T-helper 2 cell treated with Interferon-gamma antibody and Interleukin-4, amounts not matched to agents 5 μg/mL and 100 μg/mL, for 36 hours (primary cell): ENCODE measurements around the gene HVCN1.

Experiments used
- DNase-seq: peaks from one replicate; pipeline ENCODE4 v3.0.0; 2021; ENCODE audit warnings: low spot score
- H3K27ac Mint-ChIP-seq: one replicate; pipeline ENCODE4 v1.8.0; 2021; ENCODE audit warnings: mild to moderate bottlenecking, mixed read lengths
- H3K27me3 Mint-ChIP-seq: one replicate; pipeline ENCODE4 v1.8.0; 2021; ENCODE audit warnings: low read depth, mixed read lengths
- H3K36me3 Mint-ChIP-seq: one replicate; pipeline ENCODE4 v1.8.0; 2021; ENCODE audit warnings: low read depth, mixed read lengths
- H3K4me1 Mint-ChIP-seq: one replicate; pipeline ENCODE4 v1.8.0; 2021; ENCODE audit warnings: low read depth, mixed read lengths
- H3K4me3 Mint-ChIP-seq: one replicate; pipeline ENCODE4 v1.8.0; 2022; ENCODE audit warnings: mild to moderate bottlenecking, moderate library complexity, mixed read lengths
- H3K9me3 Mint-ChIP-seq: one replicate; pipeline ENCODE4 v1.8.0; 2021; ENCODE audit warnings: mixed read lengths

Gene HVCN1

GRCh38 chr12:110718222-110718908, 29.4 kb upstream of the HVCN1 start:
- no peak for DNase-seq
- no peak overlapping the region for H3K27ac Mint-ChIP-seq
- peaks cover 9% of the 10 kb centered on the region for H3K4me1 Mint-ChIP-seq
- H3K27me3 Mint-ChIP-seq: no peaks in the 10 kb centered on the region
- no peaks in the 10 kb centered on the region for H3K9me3 Mint-ChIP-seq
- peaks cover 54% of the 10 kb centered on the region for H3K36me3 Mint-ChIP-seq
- H3K4me3 Mint-ChIP-seq: no peak overlapping the region

- no peak for DNase-seq
- Mint-ChIP-seq H3K27ac (no peak overlapping the region), H3K27me3 (no peaks in the 10 kb centered on the region), H3K4me3 (no peak overlapping the region), H3K36me3 (peaks cover 49% of the 10 kb centered on the region), H3K9me3 (no peaks in the 10 kb centered on the region), H3K4me1 (peaks cover 9% of the 10 kb centered on the region)
These were observed 28.1 kb upstream of the HVCN1 start for GRCh38 chr12:110717037-110717436.

DNA sequence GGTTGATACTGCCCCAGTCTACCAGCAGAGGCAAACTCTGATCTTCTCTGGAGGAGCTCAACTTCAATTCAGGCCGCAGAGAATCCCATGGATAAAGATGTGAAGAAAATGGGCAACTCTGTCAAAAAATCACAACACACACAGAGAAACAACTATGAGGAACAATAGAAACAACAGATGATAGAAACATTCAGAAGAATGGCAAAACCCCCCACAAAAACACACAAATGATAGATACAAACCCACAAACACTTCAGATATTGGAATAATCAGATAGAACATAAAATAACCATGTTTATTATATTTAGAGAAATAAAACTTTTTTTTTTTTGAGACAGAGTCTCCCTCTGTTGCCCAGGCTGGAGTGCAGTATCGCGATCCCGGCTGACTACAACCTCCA, 20.0 kb upstream of the HVCN1 start:
- Mint-ChIP-seq H3K4me3 (no peak overlapping the region), H3K27me3 (no peaks in the 10 kb centered on the region), H3K4me1 (peaks cover 10% of the 10 kb centered on the region), H3K9me3 (no peaks in the 10 kb centered on the region), H3K27ac (no peak overlapping the region), H3K36me3 (peaks cover 4% of the 10 kb centered on the region)
- no peak for DNase-seq

GRCh38 chr12:110705309-110705708, 16.4 kb upstream of the HVCN1 start:
- Mint-ChIP-seq H3K4me1 (peaks cover 10% of the 10 kb centered on the region), H3K27me3 (no peaks in the 10 kb centered on the region), H3K9me3 (no peaks in the 10 kb centered on the region), H3K4me3 (no peak overlapping the region), H3K27ac (no peak overlapping the region), H3K36me3 (peaks cover 4% of the 10 kb centered on the region)
- DNase-seq: no peak

DNA sequence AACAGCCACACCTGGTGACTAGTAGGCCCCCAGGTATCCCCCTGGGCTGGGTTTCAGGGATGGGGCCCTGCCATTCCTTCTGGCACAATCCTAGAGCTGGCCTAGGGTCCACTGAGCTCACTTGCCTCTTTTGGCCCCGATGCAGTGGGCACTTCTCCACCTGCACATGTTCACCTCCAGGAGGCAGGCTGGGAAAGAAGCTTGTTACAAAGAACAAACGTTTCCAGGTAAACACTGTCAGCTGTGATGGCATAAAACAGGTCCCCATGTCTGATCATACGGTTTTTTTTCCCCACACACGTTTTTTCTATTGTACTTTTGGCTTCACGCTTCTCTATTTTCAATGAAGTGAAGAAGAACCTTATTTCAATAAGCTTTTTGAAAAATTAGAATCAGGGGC, 15.8 kb upstream of the HVCN1 start:
- Mint-ChIP-seq H3K4me3 (no peak overlapping the region), H3K36me3 (peaks cover 2% of the 10 kb centered on the region), H3K9me3 (no peaks in the 10 kb centered on the region), H3K27me3 (no peaks in the 10 kb centered on the region), H3K27ac (no peak overlapping the region), H3K4me1 (peaks cover 10% of the 10 kb centered on the region)
- no peak for DNase-seq

- Mint-ChIP-seq H3K4me1 (peaks cover 10% of the 10 kb centered on the region), H3K36me3 (peaks cover 2% of the 10 kb centered on the region), H3K9me3 (no peaks in the 10 kb centered on the region), H3K27ac (no peak overlapping the region), H3K4me3 (no peak overlapping the region), H3K27me3 (no peaks in the 10 kb centered on the region)
- no peak for DNase-seq
These were observed 15.3 kb upstream of the HVCN1 start for GRCh38 chr12:110704231-110704630.

DNA sequence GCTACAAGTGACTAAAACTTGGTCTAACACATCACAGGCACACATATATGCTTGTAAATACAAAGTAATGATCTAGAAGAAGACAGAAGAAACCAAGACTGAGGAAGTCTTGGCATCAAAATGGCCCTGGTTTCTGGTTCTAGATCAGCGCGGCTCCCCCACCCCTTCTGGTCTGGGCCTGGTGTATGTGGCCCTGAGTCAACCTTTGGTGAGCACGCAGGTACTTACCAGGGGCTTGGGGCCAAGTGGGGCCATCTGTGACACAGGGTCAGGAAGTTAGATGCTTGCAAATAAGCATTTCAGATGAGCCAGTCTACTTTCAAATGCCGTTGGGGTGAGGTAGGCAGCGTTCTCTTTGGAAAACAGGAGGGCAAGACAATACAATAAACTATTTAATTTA, 13.2 kb upstream of the HVCN1 start:
- H3K9me3 Mint-ChIP-seq: no peaks in the 10 kb centered on the region
- H3K36me3 Mint-ChIP-seq: no peaks in the 10 kb centered on the region
- no peak overlapping the region for H3K27ac Mint-ChIP-seq
- H3K4me3 Mint-ChIP-seq: no peak overlapping the region
- no peaks in the 10 kb centered on the region for H3K27me3 Mint-ChIP-seq
- H3K4me1 Mint-ChIP-seq: peaks cover 15% of the 10 kb centered on the region
- DNase-seq: no peak

DNA sequence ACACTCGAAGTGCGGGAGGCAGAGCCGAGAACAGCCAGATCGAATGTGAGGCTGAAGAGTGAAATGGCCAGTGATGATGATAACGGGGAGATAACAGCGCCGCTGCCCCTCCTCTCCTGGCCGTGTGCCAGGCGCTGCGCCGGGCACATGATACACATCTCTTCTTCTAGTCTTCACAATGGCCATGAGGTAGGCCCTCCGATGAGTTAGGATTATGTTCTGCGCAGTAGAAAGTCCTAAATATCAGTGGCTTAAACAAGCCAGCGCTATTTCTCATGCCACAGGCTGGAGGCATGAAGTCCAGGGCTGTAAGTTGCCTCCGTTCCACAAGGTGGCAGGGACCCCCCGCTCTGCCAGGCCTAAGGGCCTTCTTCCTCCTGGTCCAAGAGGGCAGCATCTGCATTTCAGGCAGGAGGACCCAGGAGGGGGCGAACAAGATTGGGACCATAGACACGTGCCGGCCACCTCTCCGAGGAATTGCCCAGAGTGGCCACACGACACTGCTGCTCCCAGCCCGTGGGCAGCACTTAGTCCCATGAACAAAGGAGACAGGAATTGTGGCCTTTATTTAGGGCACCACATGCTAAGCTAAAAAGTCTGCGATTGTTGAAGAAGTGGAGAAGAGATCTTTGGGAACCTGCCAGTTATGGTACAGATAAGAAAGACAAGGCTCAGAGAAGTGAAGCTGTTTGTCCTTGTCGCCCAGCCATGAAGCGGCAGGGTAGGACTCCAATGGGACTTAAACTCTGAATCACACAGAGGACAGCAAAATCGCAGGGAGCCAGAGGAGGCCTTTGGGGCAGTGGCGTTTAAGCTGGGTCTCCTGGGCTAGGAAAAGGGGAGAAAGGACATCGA, 10.9 kb upstream of the HVCN1 start:
- Mint-ChIP-seq H3K4me1 (peaks cover 9% of the 10 kb centered on the region), H3K27me3 (no peaks in the 10 kb centered on the region), H3K9me3 (no peaks in the 10 kb centered on the region), H3K4me3 (no peak overlapping the region), H3K36me3 (no peaks in the 10 kb centered on the region), H3K27ac (no peak overlapping the region)
- DNase-seq: no peak

- peak; percentile 74 for DNase-seq
- Mint-ChIP-seq H3K9me3 (no peaks in the 10 kb centered on the region), H3K27ac (peak overlapping the region; percentile 66), H3K4me3 (no peak overlapping the region), H3K27me3 (no peaks in the 10 kb centered on the region), H3K36me3 (no peaks in the 10 kb centered on the region), H3K4me1 (peaks cover 13% of the 10 kb centered on the region)
These were observed 9.4 kb upstream of the HVCN1 start for GRCh38 chr12:110698171-110698902.

GRCh38 chr12:110697236-110697635, 8.3 kb upstream of the HVCN1 start:
- Mint-ChIP-seq H3K4me3 (no peak overlapping the region), H3K9me3 (no peaks in the 10 kb centered on the region), H3K27me3 (no peaks in the 10 kb centered on the region), H3K36me3 (no peaks in the 10 kb centered on the region), H3K4me1 (peaks cover 14% of the 10 kb centered on the region), H3K27ac (no peak overlapping the region)
- DNase-seq: no peak

GRCh38 chr12:110696283-110696682, 7.4 kb upstream of the HVCN1 start:
- H3K27me3 Mint-ChIP-seq: no peaks in the 10 kb centered on the region
- no peak overlapping the region for H3K4me3 Mint-ChIP-seq
- H3K4me1 Mint-ChIP-seq: peaks cover 16% of the 10 kb centered on the region
- H3K27ac Mint-ChIP-seq: no peak overlapping the region
- H3K9me3 Mint-ChIP-seq: no peaks in the 10 kb centered on the region
- H3K36me3 Mint-ChIP-seq: no peaks in the 10 kb centered on the region
- no peak for DNase-seq

- Mint-ChIP-seq H3K9me3 (no peaks in the 10 kb centered on the region), H3K4me1 (peaks cover 28% of the 10 kb centered on the region), H3K36me3 (no peaks in the 10 kb centered on the region), H3K27ac (no peak overlapping the region), H3K27me3 (no peaks in the 10 kb centered on the region), H3K4me3 (no peak overlapping the region)
- no peak for DNase-seq
These were observed 5.5 kb upstream of the HVCN1 start for GRCh38 chr12:110694330-110694901.

DNA sequence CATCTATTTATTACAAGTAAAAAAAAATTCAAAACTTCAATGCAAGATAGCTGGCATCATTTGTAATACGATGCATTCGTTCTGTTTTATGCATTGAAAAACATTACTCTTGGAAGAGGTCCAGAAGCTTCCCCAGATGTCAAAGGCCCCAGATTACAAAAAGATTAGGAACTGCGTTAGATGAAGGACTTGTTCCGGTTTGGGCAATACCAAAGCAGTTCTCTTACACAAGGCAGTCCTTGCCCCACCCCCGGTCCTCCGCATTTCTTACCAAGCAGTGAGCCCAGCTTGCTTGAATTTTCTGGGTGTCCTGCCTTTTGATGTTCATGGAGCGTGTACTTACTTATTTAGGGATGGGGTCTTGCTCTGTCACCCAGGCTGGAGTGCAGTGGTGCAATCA, 4.8 kb upstream of the HVCN1 start:
- Mint-ChIP-seq H3K9me3 (no peaks in the 10 kb centered on the region), H3K4me3 (no peak overlapping the region), H3K27me3 (no peaks in the 10 kb centered on the region), H3K36me3 (no peaks in the 10 kb centered on the region), H3K27ac (no peak overlapping the region), H3K4me1 (peaks cover 28% of the 10 kb centered on the region)
- DNase-seq: no peak

GRCh38 chr12:110690127-110690430, 1.2 kb upstream of the HVCN1 start:
- H3K27me3 Mint-ChIP-seq: peaks cover 4% of the 10 kb centered on the region
- peak overlapping the region; percentile 85 for H3K27ac Mint-ChIP-seq
- no peak for DNase-seq
- H3K36me3 Mint-ChIP-seq: peaks cover 10% of the 10 kb centered on the region
- peaks cover 35% of the 10 kb centered on the region for H3K4me1 Mint-ChIP-seq
- peak overlapping the region; percentile 93 for H3K4me3 Mint-ChIP-seq
- H3K9me3 Mint-ChIP-seq: no peaks in the 10 kb centered on the region
